Pancreas (tissue), 10 donors: ENCODE measurements around the gene MUC2. TPM values are rescaled to one million over a fixed set of nuclear protein-coding genes. Genes with fewer than 3 reads are reported as not detected.

Experiments
- ATAC-seq, 4 donors: fragments of 200-7000 bp; cut with Tn5 transposase; one replicate each; pipeline versions ENCODE4 v1.8.0 to v1.9.1; 2020; ENCODE audit warnings: mild to moderate bottlenecking in 4 of 4, moderate library complexity in 4 of 4
- DNase-seq, 6 donors: peaks; one replicate each; pipeline ENCODE4 v3.0.0-alpha.2; 2020
- FAIRE-seq: peaks from 2 replicates; lab custom pipeline; 2012; peaks lifted over from hg19 to GRCh38; lab: Jason Lieb, UNC
- H3K27ac ChIP-seq, 4 donors: fragments of 200-600 bp; sonication (generic); 1 replicate in 3 of 4; 2 replicates in 1 of 4; pipeline versions ENCODE4 v1.5.0 to v1.8.0; 2020
- H3K27me3 ChIP-seq, 4 donors: fragments of 200-600 bp; one replicate each; pipeline ENCODE4 v1.8.0; 2021
- H3K36me3 ChIP-seq, 3 donors: fragments of 200-600 bp; sonication (generic) in 1 of 3; one replicate each; pipeline versions ENCODE4 v1.5.0 to v1.8.0; 2020 to 2021
- H3K4me1 ChIP-seq, 3 donors: fragments of 200-600 bp; one replicate each; pipeline ENCODE4 v1.8.0; 2021
- H3K4me3 ChIP-seq, 4 donors: fragments of 200-600 bp; sonication (generic) in 2 of 4; one replicate each; pipeline versions ENCODE4 v1.5.0 to v1.8.0; 2020 to 2021
- H3K9me3 ChIP-seq, 4 donors: fragments of 200-600 bp; one replicate each; pipeline ENCODE4 v1.8.0; 2021
- whole genome bisulfite sequencing, 2 donors: extraction: QIAGEN DNeasy Blood & Tissue Kit; methylation state at CpG; one replicate each; pipeline ENCODE4 v1.1.7; 2013; 5-methylcytosine and 5-hydroxymethylcytosine counted together
- intact Hi-C, 3 donors: fragments of 100-400 bp; cut with DNase I; formaldehyde crosslinking; loops; one replicate each; pipeline versions ENCODE4 v1.11.1 to v1.14.2; 2022
- polyA plus RNA-seq, 2 donors: library from polyadenylated mRNA; stranded (reverse); fragments of 200-250 nt; gene quantifications; one replicate each; pipeline ENCODE4 v1.2.3, GENCODE V29; 2013
- total RNA-seq, 6 donors: library from RNA; stranded (reverse); fragmentation: NEBNext Ultra II Directional in 4 of 6; extraction: Animal tissue kit (Norgen Biotek cat#: 25700) in 4 of 6; gene quantifications; one replicate each; pipeline versions ENCODE4 v1.2.1 to v1.2.4, GENCODE V29; 2021 to 2023
- TF ChIP-seq, protein P1 (sequence below), 4 donors: fragments of 200-600 bp; sonication (generic) in 3 of 4; IDR thresholded peaks; one replicate each; pipeline versions ENCODE4 v1.5.0 to v1.8.0; 2021; ENCODE audit warnings: antibody characterized with exemption in 4 of 4
- donor health status: healthy with polysubstance abuse.
- donor health status: DM: no; HTN: no; CAD: no; lungs with moderate emphysema.
- donor health status: DM: no; HTN: no; CAD: no.
- donor health status: control.
- donor health status: control.
- donor health status: Bipolar disorder and iron deficiency.
- donor health status: DM: yes; HTN: yes; CAD: no.
- donor health status: DM: no; HTN: no; CAD: no.
- donor health status: DM: no; HTN: no; CAD: no.
- donor health status: DM: yes; HTN: yes; CAD: no.

Gene MUC2
- total and polyA plus RNA-seq, 8 donors: 0.03 to 0.57 (median 0.04) TPM; not detected in 4

DNA sequence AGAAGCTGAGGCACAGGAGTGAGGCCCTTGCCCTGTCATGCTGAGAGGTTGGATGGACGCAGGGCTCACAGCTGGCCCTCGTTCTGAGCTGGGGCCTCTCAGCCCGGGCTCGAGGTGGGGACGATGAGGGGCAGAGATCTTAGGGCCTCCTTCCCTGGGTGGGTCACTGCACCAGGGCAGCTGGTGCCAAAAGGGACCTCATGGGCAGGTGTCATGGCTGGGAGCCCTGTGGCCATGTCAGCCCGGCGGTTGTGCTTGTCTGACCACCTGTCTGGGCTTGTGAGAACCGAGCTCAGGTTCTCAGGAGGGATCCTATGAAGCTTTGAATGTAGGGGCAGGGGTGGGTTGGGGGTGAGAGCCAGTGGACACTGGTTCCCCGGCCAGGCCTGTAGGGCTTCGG is 36.3 kb upstream of the MUC2 start:
- peak in 2 of 6 donors; percentile 22 to 69 for DNase-seq
- whole genome bisulfite sequencing, 2 donors: 88 to 89% methylated on average over 10 of the region's 10 CpGs
- H3K4me3 ChIP-seq: no peak overlapping the region
- intact Hi-C loops: no loop called here
- H3K27ac ChIP-seq: no peak overlapping the region
- no peaks in the 10 kb centered on the region for H3K27me3 ChIP-seq
- no peak for ATAC-seq
- no peak for FAIRE-seq
- H3K4me1 ChIP-seq: peaks cover 33 to 41% (median 33%) of the 10 kb centered on the region in 3 donors
- H3K36me3 ChIP-seq: no peaks in the 10 kb centered on the region
- H3K9me3 ChIP-seq: no peaks in the 10 kb centered on the region
- TF ChIP-seq, protein P1, sequence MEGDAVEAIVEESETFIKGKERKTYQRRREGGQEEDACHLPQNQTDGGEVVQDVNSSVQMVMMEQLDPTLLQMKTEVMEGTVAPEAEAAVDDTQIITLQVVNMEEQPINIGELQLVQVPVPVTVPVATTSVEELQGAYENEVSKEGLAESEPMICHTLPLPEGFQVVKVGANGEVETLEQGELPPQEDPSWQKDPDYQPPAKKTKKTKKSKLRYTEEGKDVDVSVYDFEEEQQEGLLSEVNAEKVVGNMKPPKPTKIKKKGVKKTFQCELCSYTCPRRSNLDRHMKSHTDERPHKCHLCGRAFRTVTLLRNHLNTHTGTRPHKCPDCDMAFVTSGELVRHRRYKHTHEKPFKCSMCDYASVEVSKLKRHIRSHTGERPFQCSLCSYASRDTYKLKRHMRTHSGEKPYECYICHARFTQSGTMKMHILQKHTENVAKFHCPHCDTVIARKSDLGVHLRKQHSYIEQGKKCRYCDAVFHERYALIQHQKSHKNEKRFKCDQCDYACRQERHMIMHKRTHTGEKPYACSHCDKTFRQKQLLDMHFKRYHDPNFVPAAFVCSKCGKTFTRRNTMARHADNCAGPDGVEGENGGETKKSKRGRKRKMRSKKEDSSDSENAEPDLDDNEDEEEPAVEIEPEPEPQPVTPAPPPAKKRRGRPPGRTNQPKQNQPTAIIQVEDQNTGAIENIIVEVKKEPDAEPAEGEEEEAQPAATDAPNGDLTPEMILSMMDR (IDR thresholded peaks at IDR 0.05): no peak

DNA sequence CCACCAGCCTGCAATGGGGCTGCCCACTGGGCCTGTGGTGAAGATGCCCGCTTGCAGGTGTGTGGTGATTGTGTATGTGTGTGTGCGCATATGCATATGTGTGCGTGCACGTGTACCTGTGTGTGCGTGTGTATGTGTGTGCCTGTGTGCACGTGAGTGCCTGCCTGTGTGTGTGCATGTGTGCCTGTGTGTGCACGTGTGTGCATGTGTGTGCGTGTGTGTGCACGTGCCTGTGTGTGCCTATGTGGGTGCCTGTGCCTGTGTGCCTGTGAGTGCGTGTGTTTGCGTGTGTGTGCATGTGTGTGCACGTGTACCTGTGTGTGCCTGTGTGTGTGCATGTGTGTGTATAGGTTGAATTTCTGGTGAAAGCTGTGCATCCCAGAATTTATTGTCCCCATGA is 35.8 kb upstream of the MUC2 start:
- Histone ChIP-seq H3K36me3 (no peaks in the 10 kb centered on the region), H3K9me3 (no peaks in the 10 kb centered on the region), H3K4me1 (peaks cover 27 to 36% (median 28%) of the 10 kb centered on the region in 3 donors), H3K4me3 (no peak overlapping the region), H3K27me3 (no peaks in the 10 kb centered on the region), H3K27ac (peak overlapping the region in 3 of 4 donors; percentile 78 to 84 (median 83))
- no peak for FAIRE-seq
- DNase-seq: peak in 3 of 6 donors; percentile 17 to 41 (median 41)
- ATAC-seq: no peak
- intact Hi-C loops: no loop called here
- TF ChIP-seq, protein P1 (IDR thresholded peaks at IDR 0.05): no peak
- 90 to 95% methylated on average over 12 of the region's 12 CpGs for WGBS, 2 donors

DNA sequence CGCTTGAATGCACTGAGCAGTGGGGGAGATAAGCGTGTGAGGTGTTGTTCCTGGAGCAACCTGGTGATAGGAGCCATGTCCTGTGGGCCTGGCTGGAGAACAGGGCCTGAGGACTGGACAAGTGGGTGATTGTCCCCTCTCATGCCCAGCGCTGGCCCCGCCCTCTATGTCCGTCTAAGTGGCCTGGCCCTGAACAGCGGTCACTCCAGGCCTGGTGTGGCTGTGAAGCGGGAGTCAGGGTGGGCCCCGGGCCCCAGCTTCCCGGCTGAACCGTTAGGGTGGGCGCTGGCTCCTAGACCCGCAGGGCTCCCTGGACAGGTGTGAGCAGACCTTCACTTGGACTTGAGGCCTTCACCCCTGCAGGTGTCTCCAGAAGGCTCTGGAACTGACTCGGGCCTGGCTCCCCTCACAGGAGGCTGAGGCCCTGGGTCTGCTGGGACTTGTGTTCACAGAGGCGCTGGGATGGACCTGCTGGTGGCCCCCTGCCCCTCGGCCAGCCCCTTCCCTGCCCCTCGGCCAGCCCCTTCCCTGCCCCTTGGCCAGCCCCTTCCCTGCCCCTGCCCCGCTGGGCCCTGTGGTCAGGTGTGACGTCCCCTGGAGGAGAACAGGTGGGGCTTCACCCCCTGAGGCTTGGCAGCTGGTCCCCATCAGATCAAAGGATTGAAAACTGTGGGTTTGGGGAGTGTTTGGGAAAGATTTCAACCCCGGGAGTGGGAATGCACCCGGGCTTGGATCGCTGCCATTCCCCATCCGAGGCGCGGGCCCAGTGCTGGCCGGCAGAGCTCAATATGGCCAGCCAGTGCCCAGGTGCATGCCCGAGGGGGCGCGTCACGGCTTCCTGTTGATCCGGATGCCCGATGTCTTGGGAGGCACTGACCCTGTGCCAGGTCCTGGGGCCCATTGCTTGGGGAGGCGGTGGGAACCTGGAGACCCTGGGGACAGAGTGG is 34.9 kb upstream of the MUC2 start:
- Histone ChIP-seq H3K27me3 (no peaks in the 10 kb centered on the region), H3K4me1 (peaks cover 19 to 30% (median 20%) of the 10 kb centered on the region in 3 donors), H3K36me3 (no peaks in the 10 kb centered on the region), H3K27ac (peak overlapping the region; percentile 70 to 84 (median 80)), H3K9me3 (no peaks in the 10 kb centered on the region), H3K4me3 (no peak overlapping the region)
- TF ChIP-seq, protein P1 (IDR thresholded peaks at IDR 0.05): no peak
- FAIRE-seq (no peak), ATAC-seq (peak; percentile 29 to 46 (median 40)), DNase-seq (peak in 5 of 6 donors; percentile 60 to 90 (median 80))
- 60 to 71% methylated on average over 32 of the region's 32 CpGs for WGBS, 2 donors
- intact Hi-C loops: loop anchor here in 1 of 3 donors (5.0 kb wide), 1 partner anchor 117 kb away; no protein-coding TSS in a partner anchor

DNA sequence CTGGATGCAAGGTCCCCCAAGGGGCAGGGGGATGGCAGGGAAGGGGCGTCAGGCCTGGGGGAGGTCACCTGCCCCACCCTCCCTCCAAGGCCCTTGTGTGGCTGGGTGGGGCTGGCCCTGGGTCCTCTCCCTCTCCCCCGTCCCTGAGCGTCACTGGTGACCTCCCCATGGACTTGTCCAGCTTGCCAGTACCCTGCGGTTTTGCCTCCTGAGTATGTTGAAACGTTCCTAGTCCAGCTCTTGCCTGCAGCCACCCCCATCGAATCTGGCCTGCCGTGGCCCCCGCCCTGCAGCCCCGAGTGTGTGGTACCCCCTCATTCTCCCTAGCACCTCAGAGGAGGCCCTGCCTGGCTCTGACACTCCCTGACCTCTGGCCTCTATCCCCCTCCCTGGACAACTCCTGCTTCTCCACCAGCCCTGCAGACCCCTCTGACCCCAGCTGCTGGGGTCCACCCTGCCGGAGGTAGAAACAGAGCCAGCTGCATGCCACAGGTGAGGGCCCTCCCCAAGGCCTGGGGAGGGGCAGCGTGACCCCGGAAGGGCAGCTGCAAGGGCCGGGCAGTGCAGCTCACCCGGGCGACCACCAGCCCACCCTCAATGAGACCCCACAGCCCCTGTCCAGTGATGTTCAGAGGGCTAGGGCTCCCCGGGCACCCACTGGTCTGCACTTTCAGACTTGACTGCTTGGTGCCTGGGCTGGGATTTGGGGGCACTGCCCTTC is 34.1 kb upstream of the MUC2 start:
- peak in 1 of 6 donors; percentile 20 for DNase-seq
- no peaks in the 10 kb centered on the region for H3K27me3 ChIP-seq
- no peaks in the 10 kb centered on the region for H3K9me3 ChIP-seq
- no peak overlapping the region for H3K4me3 ChIP-seq
- 65 to 77% methylated on average over 16 of the region's 16 CpGs for WGBS, 2 donors
- H3K36me3 ChIP-seq: no peaks in the 10 kb centered on the region
- peaks cover 16 to 25% (median 20%) of the 10 kb centered on the region in 3 donors for H3K4me1 ChIP-seq
- H3K27ac ChIP-seq: peak overlapping the region; percentile 70 to 84 (median 80)
- ATAC-seq: peak; percentile 10 to 23 (median 17)
- intact Hi-C loops: loop anchor here in 1 of 3 donors (5.0 kb wide), 1 partner anchor 118 kb away; no protein-coding TSS in a partner anchor
- TF ChIP-seq, protein P1 (IDR thresholded peaks at IDR 0.05): no peak
- FAIRE-seq: no peak
